H1 (cell line): ENCODE measurements around the gene RPS4Y2. TPM values are rescaled to one million over a fixed set of nuclear protein-coding genes. Genes with fewer than 3 reads are reported as not detected.

ENCODE experiments used
- CTCF ChIA-PET: fragments of 300-600 bp; sonication (Branson Sonifier 250); formaldehyde crosslinking; loops from one replicate; lab custom pipeline; 2021; ENCODE audit not compliant: partially characterized antibody; lab: Charles Lee
- POLR2A ChIA-PET: fragments of 300-600 bp; sonication (Branson Sonifier 250); formaldehyde crosslinking; loops from one replicate; lab custom pipeline; 2021; ENCODE audit warnings: inconsistent platforms; ENCODE audit not compliant: partially characterized antibody; lab: Charles Lee
- DNase-seq, 2 experiments: peaks; one replicate each; pipeline versions ENCODE4 v3.0.0 to v3.0.0-alpha.2; 2010 to 2022; ENCODE audit warnings: low spot score in 2 of 2, low read depth in 1 of 2, mixed read lengths in 1 of 2
- FAIRE-seq: peaks from 2 replicates; lab custom pipeline; 2011; peaks lifted over from hg19 to GRCh38; lab: Jason Lieb, UNC
- H2AFZ ChIP-seq: 2 replicates; pipeline ENCODE4 v1.8.1; 2012; ENCODE audit warnings: low read length, inconsistent platforms
- H2AK5ac ChIP-seq: 2 replicates; pipeline ENCODE4 v1.6.1; 2013; ENCODE audit warnings: low read depth, low read length
- H2BK120ac ChIP-seq: replicated peaks from 2 replicates; pipeline ENCODE3; 2013; ENCODE audit warnings: low read depth, low read length, inconsistent platforms
- H2BK12ac ChIP-seq: 2 replicates; pipeline ENCODE4 v1.6.1; 2013; ENCODE audit warnings: low read depth, low read length
- H2BK15ac ChIP-seq: 2 replicates; pipeline ENCODE4 v1.6.1; 2013; ENCODE audit warnings: low read length
- H2BK20ac ChIP-seq: 2 replicates; pipeline ENCODE4 v1.6.1; 2013; ENCODE audit warnings: low read length
- H2BK5ac ChIP-seq: 2 replicates; pipeline ENCODE4 v1.6.1; 2013; ENCODE audit warnings: low read depth, low read length
- H3K14ac ChIP-seq: 2 replicates; pipeline ENCODE4 v1.6.1; 2013; ENCODE audit warnings: inconsistent platforms; ENCODE audit not compliant: insufficient read length
- H3K18ac ChIP-seq: 2 replicates; pipeline ENCODE4 v1.6.1; 2013; ENCODE audit warnings: low read length; ENCODE audit errors: extremely low read depth
- H3K23ac ChIP-seq: 2 replicates; pipeline ENCODE4 v1.6.1; 2013; ENCODE audit warnings: inconsistent platforms; ENCODE audit not compliant: insufficient read length
- H3K23me2 ChIP-seq: 2 replicates; pipeline ENCODE4 v1.6.1; 2013; ENCODE audit warnings: low read depth, low read length
- H3K27ac ChIP-seq: 2 replicates; pipeline ENCODE4 v1.6.1; 2011; ENCODE audit warnings: low read depth, low read length, inconsistent platforms
- H3K27me3 ChIP-seq, 4 experiments: replicated peaks in 1 of 4; 1 replicate in 1 of 4; 2 replicates in 3 of 4; pipeline versions ENCODE4 v1.6.1 to v1.8.1; 2011 to 2013; ENCODE audit warnings: low read length in 3 of 4, mild to moderate bottlenecking in 3 of 4, inconsistent platforms in 2 of 4, mixed read lengths in 2 of 4, moderate library complexity in 1 of 4; ENCODE audit not compliant: control insufficient read depth in 3 of 4, insufficient read depth in 3 of 4; ENCODE audit errors: extremely low read depth in 1 of 4
- H3K36me3 ChIP-seq, 4 experiments: 2 replicates each; pipeline versions ENCODE4 v1.6.1 to v1.8.1; 2011 to 2013; ENCODE audit warnings: mild to moderate bottlenecking in 4 of 4, low read length in 3 of 4, moderate library complexity in 2 of 4, control low read depth in 1 of 4, inconsistent platforms in 1 of 4; ENCODE audit not compliant: insufficient read depth in 4 of 4, control insufficient read depth in 2 of 4
- H3K4ac ChIP-seq: replicated peaks from 2 replicates; pipeline ENCODE3; 2013; ENCODE audit warnings: low read length, low read depth, mixed read lengths, inconsistent platforms; ENCODE audit not compliant: insufficient read length
- H3K4me1 ChIP-seq, 4 experiments: replicated peaks in 1 of 4; 1 replicate in 1 of 4; 2 replicates in 3 of 4; pipeline versions ENCODE4 v1.6.1 to v1.8.1; 2011 to 2013; ENCODE audit warnings: low read length in 3 of 4, inconsistent platforms in 2 of 4, mixed read lengths in 1 of 4; ENCODE audit not compliant: insufficient read depth in 4 of 4, control insufficient read depth in 3 of 4
- H3K4me2 ChIP-seq, 2 experiments: 2 replicates each; pipeline versions ENCODE4 v1.6.1 to v1.8.1; 2011 to 2013; ENCODE audit warnings: low read depth in 2 of 2, low read length in 2 of 2, control low read depth in 1 of 2, inconsistent platforms in 1 of 2, mild to moderate bottlenecking in 1 of 2; ENCODE audit not compliant: insufficient read depth in 1 of 2
- H3K4me3 ChIP-seq, 4 experiments: fragments of 200-600, 300-600 bp in 1 of 4; sonication (generic), shearing (Covaris generic), sonication (Bioruptor Twin) in 1 of 4; 2 replicates each; pipeline versions ENCODE4 v1.5.1 to v1.8.1; 2011 to 2016; ENCODE audit warnings: low read length in 4 of 4, low read depth in 3 of 4, control low read depth in 2 of 4, inconsistent platforms in 2 of 4, mild to moderate bottlenecking in 2 of 4, mixed read lengths in 1 of 4, moderate library complexity in 1 of 4; ENCODE audit not compliant: insufficient read depth in 2 of 4; ENCODE audit errors: extremely low read depth in 1 of 4
- H3K56ac ChIP-seq: replicated peaks from 2 replicates; pipeline ENCODE3; 2013; ENCODE audit warnings: low read depth, mild to moderate bottlenecking, mixed read lengths, low read length, inconsistent platforms; ENCODE audit not compliant: insufficient read length
- H3K79me1 ChIP-seq: 2 replicates; pipeline ENCODE4 v1.6.1; 2013; ENCODE audit warnings: low read depth, low read length, control low read depth
- H3K79me2 ChIP-seq, 2 experiments: 2 replicates each; pipeline versions ENCODE4 v1.6.1 to v1.8.1; 2012 to 2013; ENCODE audit warnings: low read length in 2 of 2, mild to moderate bottlenecking in 2 of 2, inconsistent platforms in 1 of 2; ENCODE audit not compliant: insufficient read depth in 2 of 2, control insufficient read depth in 1 of 2
- H3K9ac ChIP-seq, 4 experiments: replicated peaks in 1 of 4; 1 replicate in 1 of 4; 2 replicates in 3 of 4; pipeline versions ENCODE4 v1.6.1 to v1.8.1; 2011 to 2013; ENCODE audit warnings: low read depth in 3 of 4, low read length in 3 of 4, control low read depth in 2 of 4, mild to moderate bottlenecking in 2 of 4, moderate library complexity in 2 of 4, inconsistent platforms in 1 of 4; ENCODE audit errors: extremely low read depth in 1 of 4
- H3K9me3 ChIP-seq, 2 experiments: 2 replicates each; pipeline versions ENCODE4 v1.6.1 to v1.8.1; 2012 to 2013; ENCODE audit warnings: mild to moderate bottlenecking in 2 of 2, moderate library complexity in 2 of 2, control low read depth in 1 of 2, inconsistent platforms in 1 of 2, low read depth in 1 of 2, low read length in 1 of 2, mixed read lengths in 1 of 2; ENCODE audit not compliant: insufficient read depth in 2 of 2
- H4K20me1 ChIP-seq, 2 experiments: replicated peaks in 1 of 2; 2 replicates each; pipeline versions ENCODE3 to v1.8.1; 2011 to 2013; ENCODE audit warnings: inconsistent platforms in 2 of 2, low read length in 2 of 2, mild to moderate bottlenecking in 1 of 2; ENCODE audit not compliant: insufficient read depth in 2 of 2, control insufficient read depth in 1 of 2
- H4K5ac ChIP-seq: 2 replicates; pipeline ENCODE4 v1.6.1; 2013; ENCODE audit warnings: low read length, low read depth, mixed read lengths, inconsistent platforms; ENCODE audit not compliant: insufficient read length
- H4K8ac ChIP-seq: 2 replicates; pipeline ENCODE4 v1.8.0; 2013; ENCODE audit warnings: mild to moderate bottlenecking, moderate library complexity, low read length, inconsistent platforms; ENCODE audit not compliant: insufficient read depth; ENCODE audit errors: extremely low read depth
- H4K91ac ChIP-seq: replicated peaks from 2 replicates; pipeline ENCODE3; 2013; ENCODE audit warnings: low read length, mixed read lengths, inconsistent platforms; ENCODE audit not compliant: insufficient read length
- BRCA1 ChIP-seq: IDR thresholded peaks from 2 replicates; pipeline ENCODE4 v1.6.1; 2012; ENCODE audit warnings: low read depth, low read length, improper control_type of control experiment
- GTF2F1 ChIP-seq: IDR thresholded peaks from 2 replicates; pipeline ENCODE4 v1.6.1; 2012; ENCODE audit warnings: low read depth, low read length, improper control_type of control experiment, borderline replicate concordance
- PHF8 ChIP-seq: fragments of 200-600 bp; sonication (generic); conservative IDR thresholded peaks from 2 replicates; pipeline ENCODE4 v1.7.1; 2012; ENCODE audit warnings: low read depth, mild to moderate bottlenecking, inconsistent platforms, low read length, moderate library complexity
- SAP30 ChIP-seq: fragments of 300-600 bp; sonication (generic); IDR thresholded peaks from 2 replicates; pipeline ENCODE4 v1.7.1; 2012; ENCODE audit warnings: low read length, moderate library complexity, mild to moderate bottlenecking, inconsistent platforms; ENCODE audit not compliant: insufficient read depth, insufficient replicate concordance
- SP1 ChIP-seq: IDR thresholded peaks from 2 replicates; pipeline ENCODE4 v1.6.1; 2011; ENCODE audit warnings: low read depth, low read length
- TBP ChIP-seq: IDR thresholded peaks from 2 replicates; pipeline ENCODE4 v1.6.1; 2011; ENCODE audit warnings: low read depth, low read length, improper control_type of control experiment
- TEAD4 ChIP-seq: IDR thresholded peaks from 2 replicates; pipeline ENCODE4 v1.6.1; 2012; ENCODE audit warnings: low read depth, low read length, inconsistent platforms, mixed read lengths
- USF2 ChIP-seq: IDR thresholded peaks from 2 replicates; pipeline ENCODE4 v1.6.1; 2011; ENCODE audit warnings: low read length, improper control_type of control experiment
- WGBS, 2 experiments: shearing (Covaris generic) in 1 of 2; methylation state at CpG; one replicate each; pipeline versions ENCODE4 v1.1.6 to v1.1.7; 2013 to 2015; ENCODE audit warnings: low lambda C conversion rate in 2 of 2, mixed read lengths in 2 of 2, inconsistent platforms in 1 of 2, low coverage in 1 of 2, missing lambda C conversion rate in 1 of 2; ENCODE audit not compliant: insufficient replicate concordance in 2 of 2, insufficient coverage in 1 of 2, insufficient read length in 1 of 2; ENCODE audit errors: extremely low coverage in 1 of 2, missing lambda C conversion rate in 1 of 2; 5-methylcytosine and 5-hydroxymethylcytosine counted together
- polyA plus RNA-seq, 7 experiments: library from polyadenylated mRNA; depleted of rRNA in 3 of 7; stranded (reverse) in 5 of 7; unstranded in 2 of 7; fragments of >200 nt in 5 of 7; fragments of 200-250 nt in 2 of 7; gene quantifications; 1 replicate in 5 of 7; 2 replicates in 1 of 7; 4 replicates in 1 of 7; pipeline versions ENCODE4 v1.2.1 to v1.2.3, GENCODE V29; 2011 to 2013; ENCODE audit warnings: missing spikeins in 2 of 7, mixed read lengths in 2 of 7
- total RNA-seq: library from RNA; stranded (reverse); fragmentation: NEBNext Ultra II Directional; extraction: Animal tissue kit (Norgen Biotek cat#: 25700); gene quantifications from 2 replicates; pipeline ENCODE4 v1.2.1, GENCODE V29; 2021

Gene RPS4Y2
- total and polyA plus RNA-seq, 2 of the 8 experiments (the other 6 are each of a cell fraction or from before 2014, with no cell fraction given): not detected

- no peak overlapping the region for H4K5ac ChIP-seq
- H2BK5ac ChIP-seq: no peak overlapping the region
- H3K4ac ChIP-seq: no peak overlapping the region
- H3K4me3 ChIP-seq: no peak overlapping the region
- H3K79me1 ChIP-seq: no peaks in the 10 kb centered on the region
- H2AFZ ChIP-seq: no peak overlapping the region
- H2BK15ac ChIP-seq: no peak overlapping the region
- no peaks in the 10 kb centered on the region for H3K23me2 ChIP-seq
- no peak overlapping the region for H2BK12ac ChIP-seq
- H3K79me2 ChIP-seq: no peaks in the 10 kb centered on the region
- H4K8ac ChIP-seq: no peak overlapping the region
- H2BK20ac ChIP-seq: no peak overlapping the region
- peaks cover 8 to 34% of the 10 kb centered on the region in 2 experiments for H3K9me3 ChIP-seq
- ChIA-PET CTCF (no interaction called here), POLR2A (no interaction called here)
- FAIRE-seq: no peak
- no peak overlapping the region for H3K27ac ChIP-seq
- H3K4me2 ChIP-seq: no peak overlapping the region
- no peaks in the 10 kb centered on the region for H3K4me1 ChIP-seq
- no peak overlapping the region for H3K23ac ChIP-seq
- no peak overlapping the region for H3K14ac ChIP-seq
- H4K20me1 ChIP-seq: no peaks in the 10 kb centered on the region
- WGBS, 2 experiments: 68% methylated on average over 3 of the region's 3 CpGs; no CpG with 5 or more reads in 1 of the 2 experiments
- DNase-seq: no peak
- no peak overlapping the region for H3K56ac ChIP-seq
- no peak overlapping the region for H4K91ac ChIP-seq
- no peak overlapping the region for H3K18ac ChIP-seq
- no peaks in the 10 kb centered on the region for H3K27me3 ChIP-seq
- no peak overlapping the region for H3K9ac ChIP-seq
- no peak overlapping the region for H2BK120ac ChIP-seq
- no peaks in the 10 kb centered on the region for H3K36me3 ChIP-seq
- no peak overlapping the region for H2AK5ac ChIP-seq
- TF ChIP-seq BRCA1 (no peak), PHF8 (no peak), SP1 (no peak), USF2 (no peak), SAP30 (no peak), TEAD4 (no peak), TBP (no peak), GTF2F1 (no peak)
Observed at GRCh38 chrY:20806243-20806642, 50.3 kb downstream of the RPS4Y2 start.
